ENCODE data around the gene MGLL. TPM values are rescaled to one million over a fixed set of nuclear protein-coding genes. Genes with fewer than 3 reads are reported as not detected.
A peak's percentile ranks its signal among the peaks of the same experiment; 100 is the strongest.

The MGLL gene
- total and polyA plus RNA-seq, 2 experiments from 2014 or later = 58.7 to 184 TPM

DNA sequence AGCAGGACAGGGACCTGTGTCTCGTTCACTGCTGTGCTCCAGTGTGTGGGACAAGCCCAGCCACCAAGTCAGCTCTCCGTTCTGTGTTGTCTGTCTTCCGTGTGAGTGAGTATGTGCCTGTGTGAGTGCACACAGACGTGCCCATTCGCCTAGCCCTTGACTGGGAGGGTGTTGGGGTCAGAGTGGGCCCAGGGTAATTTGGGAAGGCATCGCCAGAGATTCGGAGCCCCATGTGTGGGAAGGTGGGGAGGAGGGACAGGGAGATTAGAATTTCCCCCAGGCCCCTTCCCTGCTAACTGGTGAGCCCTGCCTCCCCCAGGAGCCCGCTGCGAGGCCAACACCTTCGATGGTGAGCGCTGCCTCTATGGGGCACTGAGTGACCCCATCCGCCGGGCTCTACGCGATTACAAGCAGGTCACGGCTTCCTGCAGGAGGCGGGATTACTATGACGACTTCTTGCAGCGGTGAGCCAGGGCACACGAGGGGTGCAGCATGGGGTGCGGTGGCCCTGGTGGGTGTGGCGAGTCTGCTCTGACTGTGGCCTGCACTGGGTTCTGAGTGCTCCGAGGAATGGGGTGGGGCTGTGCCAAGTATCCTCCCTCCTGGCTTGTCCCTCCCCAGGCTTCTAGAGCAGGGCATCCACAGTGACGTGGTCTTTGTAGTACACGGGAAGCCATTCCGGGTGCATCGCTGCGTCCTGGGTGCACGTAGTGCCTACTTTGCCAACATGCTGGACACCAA lies 146.5 kb downstream of the MGLL start:
- 80 to 81% methylated on average over 29 of the region's 29 CpGs for WGBS, 2 experiments (ENCODE audit: low coverage in 1 of 2, low lambda C conversion rate in 2 of 2, missing lambda C conversion rate in 2 of 2)
- in situ Hi-C loops (cut with MboI) = no loop called here
- Histone ChIP-seq H2AFZ (no peak overlapping the region), H3K27me3 (replicated peaks; ENCODE audit: insufficient read depth) (no peaks in the 10 kb centered on the region), H3K4me2 (ENCODE audit: unreplicated experiment) (no peak overlapping the region), H3F3A (ENCODE audit: insufficient read depth) (no peaks in the 10 kb centered on the region), H3K4me3 (no peak overlapping the region), H3K9me2 (ENCODE audit: insufficient read depth) (no peaks in the 10 kb centered on the region), H3K9ac (no peak overlapping the region), H3K36me3 (ENCODE audit: low read depth) (no peaks in the 10 kb centered on the region), H3K9me3 (ENCODE audit: low read depth) (no peaks in the 10 kb centered on the region), H4K20me1 (ENCODE audit: insufficient read depth) (no peaks in the 10 kb centered on the region), H3K27ac (no peak overlapping the region), H3K79me2 (ENCODE audit: insufficient read depth) (peaks cover 9% of the 10 kb centered on the region; the same call in 1 of the 2 replicates), H3K4me1 (ENCODE audit: insufficient read depth) (no peaks in the 10 kb centered on the region)
- no peak for DNase-seq
- TF ChIP-seq EZH2phosphoT487 (IDR thresholded peaks at IDR 0.05; ENCODE audit: insufficient read depth, low read depth) (no peak), EZH2 (IDR thresholded peaks at IDR 0.05; ENCODE audit: insufficient read depth, poor library complexity, severe bottlenecking) (no peak)

DNA sequence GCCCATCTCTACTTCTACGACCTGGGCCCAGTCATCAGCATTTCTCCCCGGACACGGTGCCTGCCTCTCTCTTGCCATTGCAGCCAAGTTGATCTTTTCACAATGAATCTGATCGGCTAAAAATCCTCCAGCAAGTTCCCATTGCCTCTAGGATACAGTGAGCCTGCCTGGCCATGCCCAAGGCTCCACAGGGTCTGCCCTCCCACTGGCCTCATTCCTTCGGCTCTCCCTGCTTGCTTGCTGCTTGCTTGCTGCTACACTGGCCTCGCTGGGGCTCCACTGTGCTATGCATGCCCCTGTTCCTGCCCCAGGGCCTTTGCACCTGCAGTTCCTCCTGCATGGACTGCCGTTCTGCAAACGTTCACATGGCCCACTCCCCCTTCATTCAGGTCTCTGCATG lies 147.5 kb downstream of the MGLL start:
- H3K36me3 ChIP-seq (ENCODE audit: low read depth) = no peaks in the 10 kb centered on the region
- WGBS, 2 experiments (ENCODE audit: low coverage in 1 of 2, low lambda C conversion rate in 2 of 2, missing lambda C conversion rate in 2 of 2) = 83 to 87% methylated on average over 8 of the region's 8 CpGs
- TF ChIP-seq EZH2 (IDR thresholded peaks at IDR 0.05; ENCODE audit: insufficient read depth, poor library complexity, severe bottlenecking) = no peak
- TF ChIP-seq EZH2phosphoT487 (IDR thresholded peaks at IDR 0.05; ENCODE audit: insufficient read depth, low read depth) = no peak

DNA sequence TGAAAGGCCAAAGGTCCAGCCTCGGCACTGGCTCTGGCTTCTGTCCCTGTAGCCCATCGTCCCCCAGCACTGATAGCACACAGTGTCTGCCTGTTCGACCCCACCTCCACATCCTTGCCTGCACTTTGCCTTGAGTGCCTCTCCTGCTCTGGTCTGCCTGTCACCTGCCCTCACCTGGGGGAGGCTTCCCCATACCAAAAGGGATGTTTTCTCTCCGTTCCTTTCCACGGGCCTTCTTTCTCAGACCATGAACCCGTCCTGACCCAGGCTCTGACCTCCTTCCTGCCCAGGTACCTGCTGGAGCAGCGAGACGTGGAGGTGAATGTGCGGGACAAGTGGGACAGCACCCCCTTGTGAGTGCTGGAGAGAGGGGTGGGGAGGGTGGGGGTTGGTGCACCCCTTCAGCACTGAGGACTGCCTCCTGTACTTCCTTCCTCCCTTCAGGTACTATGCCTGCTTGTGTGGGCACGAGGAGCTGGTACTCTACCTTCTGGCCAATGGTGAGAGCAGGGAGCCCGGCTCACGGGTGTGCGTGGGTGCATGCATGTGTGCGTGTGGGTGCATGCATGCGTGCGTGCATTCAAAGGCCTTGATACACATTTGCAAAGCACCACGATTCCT lies 148.1 kb downstream of the MGLL start:
- Histone ChIP-seq H3K9me2 (ENCODE audit: insufficient read depth) (no peaks in the 10 kb centered on the region), H3F3A (ENCODE audit: insufficient read depth) (no peaks in the 10 kb centered on the region), H2AFZ (no peak overlapping the region), H3K4me3 (peak overlapping the region; percentile 86; the same call in 1 of the 2 replicates), H3K36me3 (ENCODE audit: low read depth) (no peaks in the 10 kb centered on the region), H3K9ac (peak overlapping the region; percentile 89), H3K4me1 (ENCODE audit: insufficient read depth) (no peaks in the 10 kb centered on the region), H4K20me1 (ENCODE audit: insufficient read depth) (no peaks in the 10 kb centered on the region), H3K79me2 (ENCODE audit: insufficient read depth) (peaks cover 9% of the 10 kb centered on the region; the same call in 1 of the 2 replicates), H3K4me2 (ENCODE audit: unreplicated experiment) (peak overlapping the region; percentile 89), H3K9me3 (ENCODE audit: low read depth) (no peaks in the 10 kb centered on the region), H3K27me3 (replicated peaks; ENCODE audit: insufficient read depth) (no peaks in the 10 kb centered on the region), H3K27ac (no peak overlapping the region)
- no peak for DNase-seq
- TF ChIP-seq EZH2 (IDR thresholded peaks at IDR 0.05; ENCODE audit: insufficient read depth, poor library complexity, severe bottlenecking) (no peak), EZH2phosphoT487 (IDR thresholded peaks at IDR 0.05; ENCODE audit: insufficient read depth, low read depth) (no peak)
- 89 to 91% methylated on average over 16 to 17 of the region's 17 CpGs for WGBS, 2 experiments (ENCODE audit: low coverage in 1 of 2, low lambda C conversion rate in 2 of 2, missing lambda C conversion rate in 2 of 2)
- in situ Hi-C loops (cut with MboI) = no loop called here

More for the DNA sequence above, 147.5 kb downstream of the MGLL start:
- Histone ChIP-seq H4K20me1 (ENCODE audit: insufficient read depth) (no peaks in the 10 kb centered on the region), H3K9me3 (ENCODE audit: low read depth) (no peaks in the 10 kb centered on the region), H3K27ac (no peak overlapping the region), H3K79me2 (ENCODE audit: insufficient read depth) (peaks cover 9% of the 10 kb centered on the region; the same call in 1 of the 2 replicates), H3K9me2 (ENCODE audit: insufficient read depth) (no peaks in the 10 kb centered on the region), H2AFZ (no peak overlapping the region), H3K4me1 (ENCODE audit: insufficient read depth) (no peaks in the 10 kb centered on the region), H3F3A (ENCODE audit: insufficient read depth) (no peaks in the 10 kb centered on the region), H3K4me2 (ENCODE audit: unreplicated experiment) (no peak overlapping the region), H3K9ac (no peak overlapping the region), H3K4me3 (no peak overlapping the region), H3K27me3 (replicated peaks; ENCODE audit: insufficient read depth) (no peaks in the 10 kb centered on the region)
- in situ Hi-C loops (cut with MboI) = no loop called here
- no peak for DNase-seq

DNA sequence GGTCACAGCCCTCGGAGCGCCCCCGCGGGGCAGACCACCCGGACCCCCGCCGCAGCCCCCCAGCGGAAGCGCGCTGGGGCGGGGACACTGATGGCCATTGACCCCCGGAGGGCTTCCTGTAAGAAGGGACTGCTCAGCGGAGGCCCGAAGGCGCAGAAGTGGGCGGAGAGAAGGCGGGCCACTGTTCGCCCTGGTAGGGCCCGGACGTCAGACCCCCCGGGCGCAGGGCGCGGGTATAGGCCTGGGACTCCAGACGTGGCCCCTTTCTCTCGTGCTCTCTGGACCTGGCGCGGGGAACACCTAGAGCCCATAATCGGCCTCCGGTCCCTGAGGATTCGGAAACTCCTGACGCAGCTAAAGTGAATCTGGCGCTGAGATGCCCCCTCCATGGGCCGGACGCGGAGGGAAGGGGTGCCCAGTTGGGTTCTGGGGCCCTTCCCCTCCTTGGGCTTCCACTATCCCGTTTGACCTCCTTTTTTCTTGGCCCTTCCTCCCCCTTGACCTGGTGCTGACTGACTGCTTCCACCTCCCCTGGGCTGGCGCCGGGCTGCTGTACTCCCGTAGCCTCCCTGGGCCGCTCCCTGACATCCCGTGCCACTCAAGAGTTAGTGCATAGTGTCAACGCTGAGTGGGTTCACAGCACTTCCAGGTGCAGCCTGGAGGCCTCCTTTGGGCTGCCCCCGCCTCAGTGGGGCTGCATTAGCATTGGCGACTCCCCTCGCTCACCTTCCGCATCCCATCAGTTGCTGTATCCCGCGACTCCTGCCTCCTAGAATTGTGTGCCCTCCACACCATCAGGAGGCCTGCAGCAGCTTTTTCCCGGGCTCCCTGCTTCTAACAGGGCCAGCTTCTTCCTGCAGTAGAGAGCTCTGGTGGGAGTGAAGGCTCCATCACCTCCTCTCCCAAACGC lies 148.9 kb downstream of the MGLL start:
- Histone ChIP-seq H3K27ac (peak overlapping the region; percentile 23), H3K9ac (peak overlapping the region; percentile 89), H3K79me2 (ENCODE audit: insufficient read depth) (peaks cover 9% of the 10 kb centered on the region; the same call in 1 of the 2 replicates), H3F3A (ENCODE audit: insufficient read depth) (no peaks in the 10 kb centered on the region), H3K9me2 (ENCODE audit: insufficient read depth) (no peaks in the 10 kb centered on the region), H3K4me2 (ENCODE audit: unreplicated experiment) (peak overlapping the region; percentile 89), H3K9me3 (ENCODE audit: low read depth) (no peaks in the 10 kb centered on the region), H2AFZ (peak overlapping the region; percentile 83), H4K20me1 (ENCODE audit: insufficient read depth) (no peaks in the 10 kb centered on the region), H3K4me3 (peak overlapping the region; percentile 86), H3K4me1 (ENCODE audit: insufficient read depth) (no peaks in the 10 kb centered on the region), H3K36me3 (ENCODE audit: low read depth) (no peaks in the 10 kb centered on the region), H3K27me3 (replicated peaks; ENCODE audit: insufficient read depth) (no peaks in the 10 kb centered on the region)
- 13% methylated on average over 43 to 49 of the region's 51 CpGs for WGBS, 2 experiments (ENCODE audit: low coverage in 1 of 2, low lambda C conversion rate in 2 of 2, missing lambda C conversion rate in 2 of 2)
- no peak for TF ChIP-seq EZH2phosphoT487 (IDR thresholded peaks at IDR 0.05; ENCODE audit: insufficient read depth, low read depth)
- DNase-seq = peak; percentile 79
- in situ Hi-C loops (cut with MboI) = no loop called here
